Measurements from ENCODE around the gene NANS. TPM values are rescaled to one million over a fixed set of nuclear protein-coding genes. Genes with fewer than 3 reads are reported as not detected.

Gene NANS
- total RNA-seq, 1 experiment from 2014 or later = 48.9 TPM

GRCh38 chr9:98031935-98032334 is 24.6 kb upstream of the NANS start:
- ChIA-PET POLR2A (no interaction called here), CTCF (interaction anchor here (2.0 kb wide), 1 partner anchor 109 kb away, joined by 8 read pairs; no protein-coding TSS in a partner anchor)
- ATAC-seq = no peak

More at GRCh38 chr9:98031935-98032334, 24.6 kb upstream of the NANS start:
- no peak for DNase-seq (ENCODE audit: low read depth, low spot score)
- TF ChIP-seq ELF1 (IDR thresholded peaks at IDR 0.05; ENCODE audit: borderline replicate concordance, low read depth) = no peak
- TF ChIP-seq SRF (IDR thresholded peaks at IDR 0.05; ENCODE audit: low read depth) = no peak
- no peak for TF ChIP-seq CTCF (IDR thresholded peaks at IDR 0.05 in 2 of 3, conservative IDR thresholded peaks at IDR 0.05 in 1 of 3; ENCODE audit: borderline replicate concordance in 1 of 3, insufficient read depth in 1 of 3, low read depth in 2 of 3, low read length in 2 of 3)
- no peak for TF ChIP-seq JUND (IDR thresholded peaks at IDR 0.05)
- TF ChIP-seq MAX (IDR thresholded peaks at IDR 0.05) = no peak
- TF ChIP-seq SP1 (IDR thresholded peaks at IDR 0.05; ENCODE audit: low read depth) = no peak
- no peak for TF ChIP-seq CEBPB (IDR thresholded peaks at IDR 0.05; ENCODE audit: low read depth)
- TF ChIP-seq REST (IDR thresholded peaks at IDR 0.05; ENCODE audit: low read depth) = no peak
- TF ChIP-seq ZFX (IDR thresholded peaks at IDR 0.05) = no peak
- TF ChIP-seq RAD21 (IDR thresholded peaks at IDR 0.05; ENCODE audit: low read depth) = no peak
- TF ChIP-seq EZH2phosphoT487 (IDR thresholded peaks at IDR 0.05; ENCODE audit: borderline replicate concordance) = no peak
- TF ChIP-seq EGR1 (IDR thresholded peaks at IDR 0.05; ENCODE audit: low read depth) = no peak
- TF ChIP-seq POLR2AphosphoS5 (IDR thresholded peaks at IDR 0.05; ENCODE audit: low read depth, low read length) = no peak
- no peak for TF ChIP-seq EZH2 (IDR thresholded peaks at IDR 0.05)
- no peak for TF ChIP-seq ZNF274 (IDR thresholded peaks at IDR 0.05; ENCODE audit: low read depth, low read length)
- TF ChIP-seq FOSL1 (IDR thresholded peaks at IDR 0.05; ENCODE audit: low read depth) = no peak
- TF ChIP-seq CBX3 (IDR thresholded peaks at IDR 0.05; ENCODE audit: low read depth) = no peak
- no peak for TF ChIP-seq ATF3 (IDR thresholded peaks at IDR 0.05)
- TF ChIP-seq SIN3A (IDR thresholded peaks at IDR 0.05; ENCODE audit: low read depth) = no peak
- H2AFZ ChIP-seq (ENCODE audit: low read depth, low read length, poor library complexity, severe bottlenecking) = no peak overlapping the region
- no peak overlapping the region for H3K4me2 ChIP-seq (ENCODE audit: low read length)
- no peaks in the 10 kb centered on the region for H4K20me1 ChIP-seq (ENCODE audit: insufficient read depth)
- H3K4me1 ChIP-seq (ENCODE audit: control insufficient read depth in 1 of 2, insufficient read depth in 2 of 2, low read length in 2 of 2) = peaks cover 0 to 26% of the 10 kb centered on the region in 2 experiments; a peak in 2 of 4 replicates
- RAD21 ChIA-PET (ENCODE audit: low non-redundant PET in 1 of 2, low total read pairs in 2 of 2, uncharacterized antibody in 2 of 2, unreplicated experiment in 2 of 2) = no interaction called here
- no peaks in the 10 kb centered on the region for H3K9me3 ChIP-seq (ENCODE audit: control insufficient read depth in 1 of 2, insufficient read depth in 1 of 2, low read depth in 1 of 2, low read length in 2 of 2)
- H3K79me2 ChIP-seq (ENCODE audit: insufficient read depth, low read length) = no peaks in the 10 kb centered on the region
- H3K9ac ChIP-seq (ENCODE audit: low read length) = no peak overlapping the region
- no peak overlapping the region for H3K4me3 ChIP-seq (replicated peaks in 1 of 2; ENCODE audit: low read depth in 1 of 2, low read length in 2 of 2)
- H3K9me2 ChIP-seq (ENCODE audit: insufficient read depth) = no peaks in the 10 kb centered on the region
- intact Hi-C loops (cut with micrococcal nuclease) = loop anchor here (5.0 kb wide), 1 partner anchor 95 kb away; the partner anchor contains the start of gene HEMGN
- no TSS peak for BruUV-seq (replicated peaks)
- no peaks in the 10 kb centered on the region for H3K27me3 ChIP-seq (ENCODE audit: insufficient read depth, low read length)
- no peak overlapping the region for H3K27ac ChIP-seq (ENCODE audit: low read depth, low read length)
- H3K36me3 ChIP-seq (ENCODE audit: control insufficient read depth in 1 of 2, insufficient read depth in 2 of 2, low read length in 2 of 2) = no peaks in the 10 kb centered on the region; a peak in 1 of 4 replicates

Measured in HCT116 (cell line).